Epithelial cell of proximal tubule (primary cell): ENCODE measurements around the gene PCDHGC3. TPM values are rescaled to one million over a fixed set of nuclear protein-coding genes. Genes with fewer than 3 reads are reported as not detected.
A peak's percentile ranks its signal among the peaks of the same experiment; 100 is the strongest.

Source experiments
- DNase-seq: peaks from one replicate; pipeline ENCODE4 v3.0.0-alpha.2; 2011; ENCODE audit warnings: low read depth
- H3K4me3 ChIP-seq: 2 replicates; pipeline ENCODE4 v1.5.1; 2011; ENCODE audit warnings: low read depth, mild to moderate bottlenecking, low read length
- CTCF ChIP-seq: conservative IDR thresholded peaks from 2 replicates; pipeline ENCODE4 v1.5.1; 2012; ENCODE audit warnings: low read depth, mild to moderate bottlenecking, low read length
- total RNA-seq: library from RNA; depleted of rRNA; stranded (reverse); fragments of >200 nt; gene quantifications from 2 replicates; pipeline ENCODE4 v1.2.3, GENCODE V29; 2015

The PCDHGC3 gene
- total RNA-seq, 1 donor from 2014 or later = 23.2 TPM

- no peak for DNase-seq
- TF ChIP-seq CTCF = no peak
- H3K4me3 ChIP-seq = no peak overlapping the region
Measured at GRCh38 chr5:141507387-141508091, 31.8 kb downstream of the PCDHGC3 start.

DNA sequence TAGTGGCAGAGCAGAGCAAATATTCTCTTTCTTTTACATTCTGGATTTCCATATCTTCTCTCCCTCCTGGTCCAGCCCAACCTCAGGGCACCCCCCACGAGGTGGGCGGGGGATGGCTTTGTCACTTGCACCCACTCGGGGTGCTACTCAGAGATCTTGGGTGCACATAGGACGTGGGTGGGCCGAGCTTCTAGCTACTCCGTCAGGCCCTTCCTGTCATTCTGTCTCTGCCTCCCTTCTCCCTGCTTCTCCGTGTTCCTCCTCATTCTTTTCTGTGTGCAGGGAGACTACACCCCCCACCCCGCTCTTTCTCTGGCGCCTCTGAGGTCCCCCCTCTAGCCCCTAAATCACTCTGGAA is 32.7 kb downstream of the PCDHGC3 start:
- no peak overlapping the region for H3K4me3 ChIP-seq
- no peak for TF ChIP-seq CTCF
- DNase-seq = no peak

- DNase-seq = peak; percentile 66
- no peak for TF ChIP-seq CTCF
- H3K4me3 ChIP-seq = no peak overlapping the region
Measured at GRCh38 chr5:141508798-141509611, 33.2 kb downstream of the PCDHGC3 start.

DNA sequence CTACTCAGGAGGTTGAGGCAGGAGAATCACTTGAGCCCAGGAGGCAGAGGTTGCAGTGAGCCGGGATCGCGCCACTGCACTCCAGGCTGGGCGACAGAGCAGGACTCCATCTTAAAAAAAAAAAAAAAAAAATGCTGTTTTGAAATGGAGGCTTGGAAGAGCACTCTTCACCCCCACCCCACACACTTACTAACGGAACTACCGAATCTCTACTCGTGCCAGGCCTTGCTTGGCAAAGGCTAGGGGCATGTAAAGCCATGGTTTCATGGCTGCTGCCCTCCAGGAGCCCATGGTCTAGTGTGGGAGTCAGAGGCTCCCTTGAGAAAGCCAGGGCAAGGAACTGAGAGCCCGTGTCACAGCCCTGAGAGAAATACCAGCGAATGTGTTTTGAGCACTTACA is 34.4 kb downstream of the PCDHGC3 start:
- no peak overlapping the region for H3K4me3 ChIP-seq
- no peak for DNase-seq
- no peak for TF ChIP-seq CTCF

DNA sequence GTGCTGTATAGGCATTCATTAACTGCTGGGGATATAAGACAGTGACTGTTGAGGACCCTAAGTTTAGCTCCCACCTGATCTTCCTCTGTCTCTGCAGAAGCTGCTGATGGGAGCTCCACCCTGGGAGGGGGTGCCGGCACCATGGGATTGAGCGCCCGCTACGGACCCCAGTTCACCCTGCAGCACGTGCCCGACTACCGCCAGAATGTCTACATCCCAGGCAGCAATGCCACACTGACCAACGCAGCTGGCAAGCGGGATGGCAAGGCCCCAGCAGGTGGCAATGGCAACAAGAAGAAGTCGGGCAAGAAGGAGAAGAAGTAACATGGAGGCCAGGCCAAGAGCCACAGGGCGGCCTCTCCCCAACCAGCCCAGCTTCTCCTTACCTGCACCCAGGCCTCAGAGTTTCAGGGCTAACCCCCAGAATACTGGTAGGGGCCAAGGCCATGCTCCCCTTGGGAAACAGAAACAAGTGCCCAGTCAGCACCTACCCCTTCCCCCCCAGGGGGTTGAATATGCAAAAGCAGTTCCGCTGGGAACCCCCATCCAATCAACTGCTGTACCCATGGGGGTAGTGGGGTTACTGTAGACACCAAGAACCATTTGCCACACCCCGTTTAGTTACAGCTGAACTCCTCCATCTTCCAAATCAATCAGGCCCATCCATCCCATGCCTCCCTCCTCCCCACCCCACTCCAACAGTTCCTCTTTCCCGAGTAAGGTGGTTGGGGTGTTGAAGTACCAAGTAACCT is 35.3 kb downstream of the PCDHGC3 start:
- no peak for DNase-seq
- H3K4me3 ChIP-seq = no peak overlapping the region
- no peak for TF ChIP-seq CTCF

- TF ChIP-seq CTCF = no peak
- no peak for DNase-seq
- H3K4me3 ChIP-seq = no peak overlapping the region
Measured at GRCh38 chr5:141511771-141512325, 36.1 kb downstream of the PCDHGC3 start.
